HepG2 (cell line): ENCODE measurements around the gene GATM. TPM values are rescaled to one million over a fixed set of nuclear protein-coding genes. Genes with fewer than 3 reads are reported as not detected.

Experiments used
- CBX2 ChIP-seq, 2 experiments: fragments of 200-600 bp in 1 of 2; sonication (generic); formaldehyde crosslinking in 1 of 2; IDR thresholded peaks; 2 replicates each; pipeline versions ENCODE4 v1.7.0 to v1.8.1; 2018 to 2022; ENCODE audit warnings: low read depth in 2 of 2, low read length in 1 of 2, mild to moderate bottlenecking in 1 of 2, missing genetic modification reagents in 1 of 2
- E2F5 ChIP-seq: sonication (generic); formaldehyde crosslinking; conservative IDR thresholded peaks from 2 replicates; pipeline ENCODE4 v1.4.0; 2020; ENCODE audit warnings: missing genetic modification reagents
- HOMEZ ChIP-seq: IDR thresholded peaks from 2 replicates; pipeline ENCODE4 v1.6.1; 2016; ENCODE audit warnings: low read depth
- MYNN ChIP-seq: sonication (generic); formaldehyde crosslinking; IDR thresholded peaks from 2 replicates; pipeline ENCODE4 v1.4.0; 2020; ENCODE audit warnings: mild to moderate bottlenecking, low read depth, missing genetic modification reagents
- ONECUT2 ChIP-seq: sonication (generic); formaldehyde crosslinking; IDR thresholded peaks from 2 replicates; pipeline ENCODE4 v1.4.0; 2020; ENCODE audit warnings: missing genetic modification reagents
- RFX1 ChIP-seq: fragments of 450-650 bp; IDR thresholded peaks from 2 replicates; pipeline ENCODE4 v1.6.1; 2017
- STAT6 ChIP-seq: sonication (generic); formaldehyde crosslinking; IDR thresholded peaks from 2 replicates; pipeline ENCODE4 v1.4.0; 2020; ENCODE audit warnings: missing genetic modification reagents, mild to moderate bottlenecking, borderline replicate concordance
- ZFP62 ChIP-seq: sonication (generic); formaldehyde crosslinking; IDR thresholded peaks from 2 replicates; pipeline ENCODE4 v1.4.0; 2020; ENCODE audit warnings: missing genetic modification reagents
- ZNF253 ChIP-seq: sonication (generic); formaldehyde crosslinking; IDR thresholded peaks from 2 replicates; pipeline ENCODE4 v1.8.0; 2022; ENCODE audit warnings: mild to moderate bottlenecking, missing genetic modification reagents, borderline replicate concordance
- ZNF337 ChIP-seq: sonication (generic); formaldehyde crosslinking; IDR thresholded peaks from 2 replicates; pipeline ENCODE4 v1.5.1; 2020; ENCODE audit warnings: missing genetic modification reagents, low read depth, mild to moderate bottlenecking, borderline replicate concordance
- ZNF550 ChIP-seq: sonication (generic); formaldehyde crosslinking; IDR thresholded peaks from 2 replicates; pipeline ENCODE4 v1.4.0; 2020; ENCODE audit warnings: mild to moderate bottlenecking, missing genetic modification reagents, borderline replicate concordance
- ZNF687 ChIP-seq: sonication (generic); formaldehyde crosslinking; IDR thresholded peaks from 2 replicates; pipeline ENCODE4 v1.5.1; 2020; ENCODE audit warnings: mild to moderate bottlenecking, missing genetic modification reagents, moderate library complexity
- ZNF761 ChIP-seq: sonication (generic); formaldehyde crosslinking; conservative IDR thresholded peaks from 2 replicates; pipeline ENCODE4 v1.4.0; 2020; ENCODE audit warnings: mild to moderate bottlenecking, missing genetic modification reagents
- polyA plus RNA-seq, 8 experiments: library from polyadenylated mRNA; depleted of rRNA in 3 of 8; stranded (reverse) in 7 of 8; unstranded in 1 of 8; fragments of >200 nt; fragmentation: Illumina TruSeq in 4 of 8; extraction: Trizol in 4 of 8; gene quantifications; 2 replicates each; pipeline versions ENCODE4 v1.2.1 to v1.2.3, GENCODE V29; 2011 to 2016; ENCODE audit warnings: low read depth in 4 of 8, missing spikeins in 1 of 8, mixed read lengths in 1 of 8; ENCODE audit not compliant: insufficient read depth in 1 of 8
- total RNA-seq, 5 experiments: library from RNA; depleted of rRNA; stranded (reverse); fragments of >200 nt; fragmentation: Illumina TruSeq; extraction: Trizol; gene quantifications; 2 replicates each; pipeline ENCODE4 v1.2.3, GENCODE V29; 2016; ENCODE audit warnings: low read depth in 1 of 5
- TF ChIP-seq, protein P1 (sequence below): IDR thresholded peaks from 2 replicates; pipeline ENCODE4 v1.6.1; 2016; ENCODE audit warnings: mild to moderate bottlenecking, missing biosample characterization, missing genetic modification reagents
- TF ChIP-seq, protein P2 (sequence below): fragments of 450-650 bp; IDR thresholded peaks from 2 replicates; pipeline ENCODE4 v1.6.1; 2017; ENCODE audit warnings: mild to moderate bottlenecking

GATM gene
- total and polyA plus RNA-seq, 2 of the 13 experiments (the other 11 are each of a cell fraction or from before 2014, with no cell fraction given) = 2.1 to 16.8 TPM

DNA sequence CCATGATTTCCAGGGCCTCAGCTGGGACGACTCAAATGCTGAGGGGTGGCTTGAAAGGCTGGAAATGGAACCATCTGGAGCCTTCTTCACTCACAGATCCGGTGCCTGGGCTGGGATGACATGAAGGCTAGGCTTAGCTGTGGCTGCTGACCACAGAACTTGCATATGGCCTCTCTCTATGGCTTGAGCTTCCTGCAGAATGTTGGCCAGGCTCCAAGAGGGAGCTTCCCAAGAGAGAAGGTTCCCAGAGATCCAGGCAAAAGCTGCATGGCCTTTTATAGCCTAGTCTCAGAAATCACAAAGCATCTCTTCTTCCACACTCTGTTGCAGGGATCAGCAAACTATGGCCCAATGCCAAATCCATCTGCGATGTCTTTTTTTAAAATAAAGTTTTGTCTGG, 44.8 kb downstream of the GATM start (continued):
- TF ChIP-seq STAT6 (CRISPR knock-in tag) (no peak), ZNF687 (CRISPR knock-in tag) (peak; percentile 9; the same call in 1 of the 2 replicates), ZNF253 (CRISPR knock-in tag) (no peak), CBX2 (IDR thresholded peaks at IDR 0.05; ENCODE audit: low read depth, low read length) (no peak), CBX2 (CRISPR knock-in tag; IDR thresholded peaks at IDR 0.05; ENCODE audit: low read depth) (no peak), ZFP62 (CRISPR knock-in tag) (no peak), MYNN (CRISPR knock-in tag) (no peak), ZNF337 (CRISPR knock-in tag) (no peak), ZNF550 (CRISPR knock-in tag) (no peak), ONECUT2 (CRISPR knock-in tag) (no peak), RFX1 (no peak), E2F5 (CRISPR knock-in tag) (no peak), ZNF761 (CRISPR knock-in tag) (no peak), HOMEZ (CRISPR knock-in tag) (no peak)
- TF ChIP-seq, protein P1, sequence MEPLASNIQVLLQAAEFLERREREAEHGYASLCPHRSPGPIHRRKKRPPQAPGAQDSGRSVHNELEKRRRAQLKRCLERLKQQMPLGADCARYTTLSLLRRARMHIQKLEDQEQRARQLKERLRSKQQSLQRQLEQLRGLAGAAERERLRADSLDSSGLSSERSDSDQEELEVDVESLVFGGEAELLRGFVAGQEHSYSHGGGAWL (CRISPR knock-in tag) = no peak
- TF ChIP-seq, protein P2, sequence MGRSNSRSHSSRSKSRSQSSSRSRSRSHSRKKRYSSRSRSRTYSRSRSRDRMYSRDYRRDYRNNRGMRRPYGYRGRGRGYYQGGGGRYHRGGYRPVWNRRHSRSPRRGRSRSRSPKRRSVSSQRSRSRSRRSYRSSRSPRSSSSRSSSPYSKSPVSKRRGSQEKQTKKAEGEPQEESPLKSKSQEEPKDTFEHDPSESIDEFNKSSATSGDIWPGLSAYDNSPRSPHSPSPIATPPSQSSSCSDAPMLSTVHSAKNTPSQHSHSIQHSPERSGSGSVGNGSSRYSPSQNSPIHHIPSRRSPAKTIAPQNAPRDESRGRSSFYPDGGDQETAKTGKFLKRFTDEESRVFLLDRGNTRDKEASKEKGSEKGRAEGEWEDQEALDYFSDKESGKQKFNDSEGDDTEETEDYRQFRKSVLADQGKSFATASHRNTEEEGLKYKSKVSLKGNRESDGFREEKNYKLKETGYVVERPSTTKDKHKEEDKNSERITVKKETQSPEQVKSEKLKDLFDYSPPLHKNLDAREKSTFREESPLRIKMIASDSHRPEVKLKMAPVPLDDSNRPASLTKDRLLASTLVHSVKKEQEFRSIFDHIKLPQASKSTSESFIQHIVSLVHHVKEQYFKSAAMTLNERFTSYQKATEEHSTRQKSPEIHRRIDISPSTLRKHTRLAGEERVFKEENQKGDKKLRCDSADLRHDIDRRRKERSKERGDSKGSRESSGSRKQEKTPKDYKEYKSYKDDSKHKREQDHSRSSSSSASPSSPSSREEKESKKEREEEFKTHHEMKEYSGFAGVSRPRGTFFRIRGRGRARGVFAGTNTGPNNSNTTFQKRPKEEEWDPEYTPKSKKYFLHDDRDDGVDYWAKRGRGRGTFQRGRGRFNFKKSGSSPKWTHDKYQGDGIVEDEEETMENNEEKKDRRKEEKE = no peak
- TF ChIP-seq, all 625 proteins: peak for 11
